ENCODE data around the gene CFAP251. TPM values are rescaled to one million over a fixed set of nuclear protein-coding genes. Genes with fewer than 3 reads are reported as not detected.

Gene CFAP251
- total and polyA plus RNA-seq, 2 of the 8 experiments (the other 6 are each of a cell fraction or from before 2014, with no cell fraction given): 1.8 to 2.9 TPM

DNA sequence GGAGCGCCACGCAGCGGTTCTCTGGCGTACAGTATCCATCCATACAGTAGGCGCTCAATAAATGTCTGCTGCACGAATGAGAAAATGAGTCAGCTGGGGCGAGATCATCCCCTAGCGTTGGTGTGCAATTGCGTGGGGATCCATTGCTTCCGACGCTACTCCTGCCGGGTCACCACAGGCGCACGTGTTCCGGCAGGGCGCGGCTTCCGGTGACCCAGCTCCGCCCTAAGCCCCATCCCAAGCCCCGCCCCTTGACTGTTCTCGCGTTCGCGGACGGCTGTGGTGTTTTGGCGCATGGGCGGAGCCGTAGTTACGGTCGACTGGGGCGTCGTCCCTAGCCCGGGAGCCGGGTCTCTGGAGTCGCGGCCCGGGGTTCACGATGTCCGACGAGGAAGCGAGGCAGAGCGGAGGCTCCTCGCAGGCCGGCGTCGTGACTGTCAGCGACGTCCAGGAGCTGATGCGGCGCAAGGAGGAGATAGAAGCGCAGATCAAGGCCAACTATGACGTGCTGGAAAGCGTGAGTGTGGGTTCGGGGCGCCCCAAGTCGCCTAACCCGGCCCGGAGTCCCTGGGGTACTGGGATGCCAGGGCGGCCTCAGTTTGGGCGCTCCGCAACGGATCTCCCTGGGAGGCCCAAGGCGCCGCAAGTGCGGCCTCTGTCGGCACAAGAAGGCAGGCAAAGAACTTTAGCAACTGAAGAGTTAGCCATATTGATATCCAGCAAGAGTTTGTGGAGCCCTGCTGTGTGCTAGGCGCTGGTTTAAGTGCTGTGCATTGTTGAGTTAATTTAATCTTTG, 29.7 kb upstream of the CFAP251 start, which contains the start of gene PSMD9 (continued):
- peak; percentile 27 for TF ChIP-seq TAF7 (optimal IDR thresholded peaks at IDR 0.05; ENCODE audit: borderline replicate concordance, low read depth, low read length)
- TF ChIP-seq RBBP5 (IDR thresholded peaks at IDR 0.05; ENCODE audit: borderline replicate concordance, low read depth, low read length): no peak
- TF ChIP-seq SUZ12 (IDR thresholded peaks at IDR 0.05; ENCODE audit: low read length): no peak
- TF ChIP-seq, protein P1, sequence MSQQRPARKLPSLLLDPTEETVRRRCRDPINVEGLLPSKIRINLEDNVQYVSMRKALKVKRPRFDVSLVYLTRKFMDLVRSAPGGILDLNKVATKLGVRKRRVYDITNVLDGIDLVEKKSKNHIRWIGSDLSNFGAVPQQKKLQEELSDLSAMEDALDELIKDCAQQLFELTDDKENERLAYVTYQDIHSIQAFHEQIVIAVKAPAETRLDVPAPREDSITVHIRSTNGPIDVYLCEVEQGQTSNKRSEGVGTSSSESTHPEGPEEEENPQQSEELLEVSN (IDR thresholded peaks at IDR 0.05): peak; percentile 95
- no peak for TF ChIP-seq SAP30 (IDR thresholded peaks at IDR 0.05; ENCODE audit: insufficient read depth, insufficient replicate concordance, low read length)
- 0 out of 2 replicates have a peak, but pooled peaks have one; percentile 24 for TF ChIP-seq JUN (IDR thresholded peaks at IDR 0.05; ENCODE audit: low read depth, low read length)
- TF ChIP-seq MAFK (IDR thresholded peaks at IDR 0.05; ENCODE audit: low read depth, low read length): no peak
- TF ChIP-seq NRF1 (IDR thresholded peaks at IDR 0.05; ENCODE audit: low read depth, low read length): no peak
- TF ChIP-seq RAD21 (IDR thresholded peaks at IDR 0.05 in 1 of 2, conservative IDR thresholded peaks at IDR 0.05 in 1 of 2; ENCODE audit: low read depth in 2 of 2, low read length in 2 of 2): peak; percentile 52 to 68
- TF ChIP-seq TEAD4 (IDR thresholded peaks at IDR 0.05; ENCODE audit: low read depth, low read length): peak; percentile 53; the same call in 1 of the 2 replicates
- TF ChIP-seq, protein P2, sequence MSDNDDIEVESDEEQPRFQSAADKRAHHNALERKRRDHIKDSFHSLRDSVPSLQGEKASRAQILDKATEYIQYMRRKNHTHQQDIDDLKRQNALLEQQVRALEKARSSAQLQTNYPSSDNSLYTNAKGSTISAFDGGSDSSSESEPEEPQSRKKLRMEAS (IDR thresholded peaks at IDR 0.05): peak; percentile 99
- TF ChIP-seq, protein P3, sequence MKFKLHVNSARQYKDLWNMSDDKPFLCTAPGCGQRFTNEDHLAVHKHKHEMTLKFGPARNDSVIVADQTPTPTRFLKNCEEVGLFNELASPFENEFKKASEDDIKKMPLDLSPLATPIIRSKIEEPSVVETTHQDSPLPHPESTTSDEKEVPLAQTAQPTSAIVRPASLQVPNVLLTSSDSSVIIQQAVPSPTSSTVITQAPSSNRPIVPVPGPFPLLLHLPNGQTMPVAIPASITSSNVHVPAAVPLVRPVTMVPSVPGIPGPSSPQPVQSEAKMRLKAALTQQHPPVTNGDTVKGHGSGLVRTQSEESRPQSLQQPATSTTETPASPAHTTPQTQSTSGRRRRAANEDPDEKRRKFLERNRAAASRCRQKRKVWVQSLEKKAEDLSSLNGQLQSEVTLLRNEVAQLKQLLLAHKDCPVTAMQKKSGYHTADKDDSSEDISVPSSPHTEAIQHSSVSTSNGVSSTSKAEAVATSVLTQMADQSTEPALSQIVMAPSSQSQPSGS (IDR thresholded peaks at IDR 0.05; ENCODE audit: low read length): no peak; the same call in 1 of the 2 replicates
- peak; percentile 45; the same call in 1 of the 2 replicates for TF ChIP-seq POLR2AphosphoS5 (IDR thresholded peaks at IDR 0.05; ENCODE audit: low read depth, low read length)
- peak; percentile 4; the same call in 1 of the 2 replicates for TF ChIP-seq KDM1A (IDR thresholded peaks at IDR 0.05; ENCODE audit: borderline replicate concordance, low read length)
- no peak for TF ChIP-seq CBX5 (IDR thresholded peaks at IDR 0.05; ENCODE audit: low read depth, low read length)
- no peak for TF ChIP-seq ZNF274 (IDR thresholded peaks at IDR 0.05; ENCODE audit: borderline replicate concordance, extremely low read depth, low read length)
- TF ChIP-seq GABPA (IDR thresholded peaks at IDR 0.05; ENCODE audit: borderline replicate concordance, insufficient read depth, low read length): peak; percentile 84; the same call in 1 of the 2 replicates
- TF ChIP-seq NANOG (IDR thresholded peaks at IDR 0.05; ENCODE audit: insufficient read depth, low read depth, low read length, poor library complexity, severe bottlenecking): peak; percentile 99
- TF ChIP-seq SP4 (IDR thresholded peaks at IDR 0.05; ENCODE audit: low read length): 0 out of 2 replicates have a peak, but pooled peaks have one; percentile 22
- TF ChIP-seq KDM4A (IDR thresholded peaks at IDR 0.05; ENCODE audit: low read depth, low read length, severe bottlenecking): peak; percentile 77

Measured in H1 (cell line).